Activated T-cell treated with anti-CD3 and anti-CD28 coated beads, Interleukin-2, amount 50 U/mL, for 24 hours (primary cell): ENCODE results near the gene NKIRAS2.
"Not testable (repeated sequence)": the region's sequence is repeated elsewhere in the genome, so short reads cannot be mapped to it uniquely, and the experiment has no call there.

Experiments
- DNase-seq: peaks from one replicate; pipeline ENCODE4 v3.0.0-alpha.2; 2020
- H3K27ac Mint-ChIP-seq: 2 replicates; pipeline ENCODE4 v1.8.0; 2020; ENCODE audit warnings: mild to moderate bottlenecking, mixed read lengths
- H3K27me3 Mint-ChIP-seq: 2 replicates; pipeline ENCODE4 v1.8.0; 2020; ENCODE audit warnings: mixed read lengths
- H3K36me3 Mint-ChIP-seq: 2 replicates; pipeline ENCODE4 v1.8.0; 2020; ENCODE audit warnings: low read depth, mixed read lengths
- H3K4me1 Mint-ChIP-seq: 2 replicates; pipeline ENCODE4 v1.8.0; 2020; ENCODE audit warnings: low read depth, mixed read lengths
- H3K4me3 Mint-ChIP-seq: 2 replicates; pipeline ENCODE4 v1.8.0; 2020; ENCODE audit warnings: mild to moderate bottlenecking, moderate library complexity, mixed read lengths
- H3K9me3 Mint-ChIP-seq: 2 replicates; pipeline ENCODE4 v1.8.0; 2020; ENCODE audit warnings: mixed read lengths

The NKIRAS2 gene

GRCh38 chr17:42010898-42011516 is 8.9 kb upstream of the NKIRAS2 start:
- Mint-ChIP-seq H3K4me3 (no peak overlapping the region), H3K9me3 (no peaks in the 10 kb centered on the region), H3K27me3 (no peaks in the 10 kb centered on the region), H3K4me1 (peaks cover 60% of the 10 kb centered on the region), H3K27ac (peak overlapping the region; percentile 48), H3K36me3 (peaks cover 59% of the 10 kb centered on the region)
- no peak for DNase-seq

GRCh38 chr17:42012363-42012762 is 7.5 kb upstream of the NKIRAS2 start:
- H3K27me3 Mint-ChIP-seq, DNase-seq, H3K4me3 Mint-ChIP-seq, H3K9me3 Mint-ChIP-seq: not testable (repeated sequence)
- Mint-ChIP-seq H3K27ac (peak overlapping the region; percentile 27), H3K36me3 (peaks cover 67% of the 10 kb centered on the region), H3K4me1 (peaks cover 60% of the 10 kb centered on the region)

GRCh38 chr17:42013740-42014139 is 6.2 kb upstream of the NKIRAS2 start:
- Mint-ChIP-seq H3K36me3 (peaks cover 73% of the 10 kb centered on the region), H3K4me1 (peaks cover 72% of the 10 kb centered on the region), H3K27ac (peak overlapping the region; percentile 68)
- H3K4me3 Mint-ChIP-seq, DNase-seq, H3K27me3 Mint-ChIP-seq, H3K9me3 Mint-ChIP-seq: not testable (repeated sequence)

GRCh38 chr17:42016411-42016831 is 3.5 kb upstream of the NKIRAS2 start:
- Mint-ChIP-seq H3K36me3 (peaks cover 62% of the 10 kb centered on the region), H3K27ac (peak overlapping the region; percentile 98), H3K4me1 (peaks cover 68% of the 10 kb centered on the region), H3K9me3 (peaks cover 2% of the 10 kb centered on the region), H3K27me3 (no peaks in the 10 kb centered on the region), H3K4me3 (peak overlapping the region; percentile 97)
- DNase-seq, result no peak

- peaks cover 2% of the 10 kb centered on the region for H3K9me3 Mint-ChIP-seq
- no peaks in the 10 kb centered on the region for H3K27me3 Mint-ChIP-seq
- peaks cover 65% of the 10 kb centered on the region for H3K4me1 Mint-ChIP-seq
- H3K27ac Mint-ChIP-seq, result peak within 1 kb of the TSS; percentile 98
- DNase-seq, result peak; percentile 92
- H3K36me3 Mint-ChIP-seq, result peaks cover 64% of the 10 kb centered on the region
- H3K4me3 Mint-ChIP-seq, result peak within 1 kb of the TSS; percentile 97
Observed at GRCh38 chr17:42016941-42017865, 2.7 kb upstream of the NKIRAS2 start, which contains the start of gene DNAJC7. Gene DNAJC7, minus strand, starts transcription at chr17:42017439. Its CDS starts 23 bp downstream, at chr17:42017416.

GRCh38 chr17:42017866-42018200 is 2.1 kb upstream of the NKIRAS2 start:
- Mint-ChIP-seq H3K4me1 (peaks cover 61% of the 10 kb centered on the region), H3K36me3 (peaks cover 67% of the 10 kb centered on the region), H3K4me3 (peak overlapping the region; percentile 97), H3K27me3 (no peaks in the 10 kb centered on the region), H3K27ac (peak overlapping the region; percentile 98), H3K9me3 (peaks cover 2% of the 10 kb centered on the region)
- no peak for DNase-seq

GRCh38 chr17:42018339-42018738 is 1.6 kb upstream of the NKIRAS2 start:
- DNase-seq, result no peak
- Mint-ChIP-seq H3K27me3 (no peaks in the 10 kb centered on the region), H3K4me1 (peaks cover 57% of the 10 kb centered on the region), H3K9me3 (peaks cover 2% of the 10 kb centered on the region), H3K36me3 (peaks cover 67% of the 10 kb centered on the region), H3K27ac (peak overlapping the region; percentile 98), H3K4me3 (peak overlapping the region; percentile 97)

GRCh38 chr17:42018988-42019387 is 902 bp upstream of the NKIRAS2 start:
- Mint-ChIP-seq H3K4me3 (peak overlapping the region; percentile 97), H3K4me1 (peaks cover 54% of the 10 kb centered on the region), H3K27me3 (no peaks in the 10 kb centered on the region), H3K9me3 (peaks cover 2% of the 10 kb centered on the region), H3K36me3 (peaks cover 67% of the 10 kb centered on the region), H3K27ac (peak overlapping the region; percentile 30)
- no peak for DNase-seq

- not testable (repeated sequence) for H3K27me3 Mint-ChIP-seq, H3K9me3 Mint-ChIP-seq, DNase-seq
- peaks cover 53% of the 10 kb centered on the region for H3K4me1 Mint-ChIP-seq
- peak overlapping the region; percentile 97 for H3K4me3 Mint-ChIP-seq
- H3K36me3 Mint-ChIP-seq, result peaks cover 69% of the 10 kb centered on the region
- H3K27ac Mint-ChIP-seq, result peak overlapping the region; percentile 88
Observed at GRCh38 chr17:42020845-42021244, 955 bp downstream of the NKIRAS2 start.

GRCh38 chr17:42023524-42024349 is 3.8 kb downstream of the NKIRAS2 start:
- H3K27ac Mint-ChIP-seq, result peak overlapping the region; percentile 61
- DNase-seq, result no peak
- no peak overlapping the region for H3K4me3 Mint-ChIP-seq

GRCh38 chr17:42025191-42025579 is 5.3 kb downstream of the NKIRAS2 start:
- no peaks in the 10 kb centered on the region for H3K27me3 Mint-ChIP-seq
- peaks cover 52% of the 10 kb centered on the region for H3K36me3 Mint-ChIP-seq
- no peaks in the 10 kb centered on the region for H3K9me3 Mint-ChIP-seq
- peak overlapping the region; percentile 61 for H3K27ac Mint-ChIP-seq
- H3K4me1 Mint-ChIP-seq, result peaks cover 27% of the 10 kb centered on the region
- H3K4me3 Mint-ChIP-seq, result no peak overlapping the region
- DNase-seq, result no peak

More at GRCh38 chr17:42023524-42024349, 3.8 kb downstream of the NKIRAS2 start:
- H3K9me3 Mint-ChIP-seq, result peaks cover 2% of the 10 kb centered on the region
- H3K4me1 Mint-ChIP-seq, result peaks cover 36% of the 10 kb centered on the region
- peaks cover 52% of the 10 kb centered on the region for H3K36me3 Mint-ChIP-seq
- no peaks in the 10 kb centered on the region for H3K27me3 Mint-ChIP-seq

GRCh38 chr17:42025936-42026335 is 6.0 kb downstream of the NKIRAS2 start:
- Mint-ChIP-seq H3K4me1 (peaks cover 22% of the 10 kb centered on the region), H3K27ac (peak overlapping the region; percentile 55), H3K4me3 (no peak overlapping the region)

GRCh38 chr17:42026857-42027589 is 7.1 kb downstream of the NKIRAS2 start:
- H3K9me3 Mint-ChIP-seq, result no peaks in the 10 kb centered on the region
- no peak for DNase-seq
- H3K4me1 Mint-ChIP-seq, result peaks cover 15% of the 10 kb centered on the region
- no peak overlapping the region for H3K27ac Mint-ChIP-seq
- H3K36me3 Mint-ChIP-seq, result peaks cover 37% of the 10 kb centered on the region
- no peak overlapping the region for H3K4me3 Mint-ChIP-seq
- H3K27me3 Mint-ChIP-seq, result no peaks in the 10 kb centered on the region

More at GRCh38 chr17:42025936-42026335, 6.0 kb downstream of the NKIRAS2 start:
- Mint-ChIP-seq H3K36me3 (peaks cover 46% of the 10 kb centered on the region), H3K27me3 (no peaks in the 10 kb centered on the region), H3K9me3 (no peaks in the 10 kb centered on the region)
- DNase-seq, result no peak

- DNase-seq, result no peak
- H3K9me3 Mint-ChIP-seq, result no peaks in the 10 kb centered on the region
- H3K36me3 Mint-ChIP-seq, result peaks cover 32% of the 10 kb centered on the region
- no peak overlapping the region for H3K4me3 Mint-ChIP-seq
- peaks cover 12% of the 10 kb centered on the region for H3K4me1 Mint-ChIP-seq
- H3K27ac Mint-ChIP-seq, result no peak overlapping the region
- no peaks in the 10 kb centered on the region for H3K27me3 Mint-ChIP-seq
Observed at GRCh38 chr17:42027590-42027889, 7.7 kb downstream of the NKIRAS2 start.
